ENCODE measurements around the gene TRIM5.

The TRIM5 gene

DNA sequence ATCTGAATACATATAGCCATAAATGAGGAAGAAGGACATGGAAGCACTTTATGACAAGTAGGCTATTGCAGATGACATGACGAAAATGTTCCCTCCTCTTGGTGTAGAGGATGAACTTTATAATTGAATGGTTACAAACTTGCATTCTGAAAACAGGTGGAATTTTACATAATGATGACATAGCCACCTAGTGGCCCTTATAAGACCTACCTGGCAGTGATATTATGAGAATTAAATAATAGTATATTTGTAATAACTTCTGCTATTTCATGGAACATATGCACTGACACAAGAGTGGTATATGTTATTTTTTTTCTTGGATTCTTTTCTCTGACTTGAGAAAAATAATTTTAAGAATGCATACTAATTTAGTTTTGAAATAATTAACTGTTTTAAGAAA is 27.6 kb upstream of the TRIM5 start:
- no peak overlapping the region for H3K4me3 ChIP-seq (ENCODE audit: low read depth, low read length)
- in situ Hi-C loops (cut with HindIII; ENCODE audit: low sequenced_read_pairs): no loop called here
- TF ChIP-seq, protein P1, sequence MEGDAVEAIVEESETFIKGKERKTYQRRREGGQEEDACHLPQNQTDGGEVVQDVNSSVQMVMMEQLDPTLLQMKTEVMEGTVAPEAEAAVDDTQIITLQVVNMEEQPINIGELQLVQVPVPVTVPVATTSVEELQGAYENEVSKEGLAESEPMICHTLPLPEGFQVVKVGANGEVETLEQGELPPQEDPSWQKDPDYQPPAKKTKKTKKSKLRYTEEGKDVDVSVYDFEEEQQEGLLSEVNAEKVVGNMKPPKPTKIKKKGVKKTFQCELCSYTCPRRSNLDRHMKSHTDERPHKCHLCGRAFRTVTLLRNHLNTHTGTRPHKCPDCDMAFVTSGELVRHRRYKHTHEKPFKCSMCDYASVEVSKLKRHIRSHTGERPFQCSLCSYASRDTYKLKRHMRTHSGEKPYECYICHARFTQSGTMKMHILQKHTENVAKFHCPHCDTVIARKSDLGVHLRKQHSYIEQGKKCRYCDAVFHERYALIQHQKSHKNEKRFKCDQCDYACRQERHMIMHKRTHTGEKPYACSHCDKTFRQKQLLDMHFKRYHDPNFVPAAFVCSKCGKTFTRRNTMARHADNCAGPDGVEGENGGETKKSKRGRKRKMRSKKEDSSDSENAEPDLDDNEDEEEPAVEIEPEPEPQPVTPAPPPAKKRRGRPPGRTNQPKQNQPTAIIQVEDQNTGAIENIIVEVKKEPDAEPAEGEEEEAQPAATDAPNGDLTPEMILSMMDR (IDR thresholded peaks at IDR 0.05; ENCODE audit: low read depth, low read length, missing control alignments): peak; percentile 33
- DNase-seq (ENCODE audit: low read depth): no peak

DNA sequence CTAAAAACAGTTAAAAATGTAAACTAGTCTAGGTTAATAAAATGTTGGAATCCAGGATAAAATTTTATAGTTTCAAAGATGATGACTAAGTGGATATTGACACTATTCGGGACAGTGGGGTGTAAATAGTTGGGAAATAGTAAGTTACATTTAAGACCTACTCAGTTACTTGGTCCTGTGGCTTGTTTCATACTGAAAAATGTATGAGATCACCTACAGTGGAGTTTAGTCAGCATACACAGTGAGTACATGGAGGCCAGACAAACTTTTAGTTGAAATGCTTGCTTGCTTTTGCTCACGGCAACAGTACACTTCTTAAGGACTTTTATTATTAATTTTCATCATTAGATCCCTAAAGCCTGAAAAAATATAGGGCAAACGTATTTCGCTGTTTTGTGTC is 20.8 kb upstream of the TRIM5 start:
- in situ Hi-C loops (cut with HindIII; ENCODE audit: low sequenced_read_pairs): no loop called here
- TF ChIP-seq, protein P1 (IDR thresholded peaks at IDR 0.05; ENCODE audit: low read depth, low read length, missing control alignments): no peak
- no peak for DNase-seq (ENCODE audit: low read depth)
- no peak overlapping the region for H3K4me3 ChIP-seq (ENCODE audit: low read depth, low read length)

DNA sequence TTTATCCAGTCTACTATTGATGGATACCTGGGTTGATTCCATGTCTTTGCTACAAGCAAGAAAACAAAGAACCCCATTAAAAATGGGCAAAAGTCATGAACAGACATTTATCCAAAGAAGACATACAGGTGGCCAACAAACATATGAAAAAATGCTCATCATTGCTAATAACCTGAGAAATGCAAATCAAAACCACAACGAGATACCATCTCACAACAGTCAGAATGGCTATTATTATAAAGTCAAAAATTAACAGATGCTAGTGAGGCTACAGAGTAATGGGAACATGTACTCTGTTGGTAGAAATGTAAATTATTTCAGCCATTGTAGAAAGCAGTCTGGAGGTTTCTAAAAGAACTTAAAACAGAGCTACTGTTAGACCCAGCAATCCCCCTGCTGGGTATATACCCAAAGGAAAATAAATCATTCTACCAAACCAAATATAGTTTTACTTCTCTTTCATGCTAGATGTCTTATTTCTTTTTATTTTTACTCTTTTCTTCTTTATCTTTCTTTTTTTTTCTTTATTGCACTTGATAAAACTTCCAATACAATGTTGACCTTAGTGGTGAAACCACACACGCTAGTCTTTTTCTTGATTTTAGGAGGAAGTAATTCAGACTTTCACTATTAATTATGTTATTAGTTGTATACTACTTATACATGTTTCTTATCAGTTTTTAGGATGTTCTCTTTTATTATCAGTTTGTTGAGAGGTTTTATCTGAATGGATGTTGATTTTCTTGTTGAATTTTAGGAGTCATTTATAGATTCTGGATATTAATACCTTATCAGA is 19.1 kb upstream of the TRIM5 start:
- H3K4me3 ChIP-seq (ENCODE audit: low read depth, low read length): no peak overlapping the region
- in situ Hi-C loops (cut with HindIII; ENCODE audit: low sequenced_read_pairs): no loop called here
- DNase-seq (ENCODE audit: low read depth): no peak
- TF ChIP-seq, protein P1 (IDR thresholded peaks at IDR 0.05; ENCODE audit: low read depth, low read length, missing control alignments): no peak

DNA sequence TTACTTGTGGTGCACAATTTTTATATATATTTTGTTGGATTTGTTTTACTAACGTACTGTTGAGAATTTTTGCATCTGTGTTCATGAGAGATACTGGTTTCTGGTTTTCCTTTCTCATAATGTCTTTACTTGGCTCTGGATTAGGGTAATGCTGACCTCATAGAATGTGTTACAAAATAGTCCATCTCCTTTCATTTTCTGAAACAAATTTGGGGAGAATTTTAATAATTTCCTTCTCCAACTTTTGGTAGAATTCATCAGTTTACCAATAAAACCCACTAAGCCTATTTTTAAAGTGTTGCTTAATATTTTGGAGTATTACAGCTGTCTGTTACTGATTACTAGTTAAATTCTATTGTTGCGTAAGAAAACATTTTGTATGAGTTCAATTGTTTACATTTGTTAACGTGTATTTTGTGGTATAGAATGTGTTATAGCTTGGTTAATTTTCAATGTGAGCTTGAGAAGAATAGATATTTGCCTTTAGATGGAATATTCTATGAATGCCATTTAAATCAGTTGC is 16.2 kb upstream of the TRIM5 start:
- in situ Hi-C loops (cut with HindIII; ENCODE audit: low sequenced_read_pairs): no loop called here
- H3K4me3 ChIP-seq (ENCODE audit: low read depth, low read length): no peak overlapping the region
- TF ChIP-seq, protein P1 (IDR thresholded peaks at IDR 0.05; ENCODE audit: low read depth, low read length, missing control alignments): no peak
- no peak for DNase-seq (ENCODE audit: low read depth)

DNA sequence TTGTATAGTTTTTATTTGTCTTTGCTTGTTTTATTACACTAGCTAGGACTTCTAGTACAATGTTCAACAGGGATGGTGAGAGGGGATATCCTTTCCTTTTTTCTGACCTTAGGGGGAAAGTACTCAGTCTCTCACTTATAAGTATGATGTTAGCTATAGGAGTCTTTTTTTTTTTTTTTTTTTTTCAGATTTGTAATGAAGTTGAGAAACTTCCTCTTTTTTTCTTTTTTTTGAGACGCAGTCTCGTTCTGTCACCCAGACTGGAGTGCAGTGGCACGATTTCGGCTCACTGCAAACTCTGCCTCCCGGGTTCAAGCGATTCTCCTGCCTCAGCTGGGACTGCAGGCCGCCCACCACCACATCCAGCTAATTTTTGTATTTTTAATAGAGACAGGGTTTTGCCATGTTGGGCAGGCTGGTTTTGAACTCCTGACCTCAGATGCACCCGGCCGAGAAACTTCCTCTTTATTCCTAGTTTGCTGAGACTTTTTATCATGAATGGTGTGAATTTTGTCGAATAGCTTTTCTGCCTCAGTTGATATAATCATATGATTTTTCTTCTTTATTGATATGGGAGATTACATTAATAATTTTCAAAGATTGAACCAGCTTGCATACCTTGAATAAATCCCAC is 15.7 kb upstream of the TRIM5 start:
- in situ Hi-C loops (cut with HindIII; ENCODE audit: low sequenced_read_pairs): no loop called here
- no peak overlapping the region for H3K4me3 ChIP-seq (ENCODE audit: low read depth, low read length)
- TF ChIP-seq, protein P1 (IDR thresholded peaks at IDR 0.05; ENCODE audit: low read depth, low read length, missing control alignments): no peak
- DNase-seq (ENCODE audit: low read depth): no peak

DNA sequence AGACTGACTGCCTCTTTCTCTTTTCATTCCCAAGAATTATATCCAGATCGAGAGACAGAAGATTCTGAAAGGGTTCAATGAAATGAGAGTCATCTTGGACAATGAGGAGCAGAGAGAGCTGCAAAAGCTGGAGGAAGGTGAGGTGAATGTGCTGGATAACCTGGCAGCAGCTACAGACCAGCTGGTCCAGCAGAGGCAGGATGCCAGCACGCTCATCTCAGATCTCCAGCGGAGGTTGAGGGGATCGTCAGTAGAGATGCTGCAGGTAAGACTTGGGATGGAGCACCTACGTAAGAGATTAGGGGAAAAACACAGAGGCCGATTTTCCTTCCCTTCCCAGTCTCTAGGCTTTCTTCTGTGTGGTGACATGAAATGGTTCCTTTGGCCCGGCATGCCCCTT is 13.4 kb upstream of the TRIM5 start:
- DNase-seq (ENCODE audit: low read depth): no peak
- TF ChIP-seq, protein P1 (IDR thresholded peaks at IDR 0.05; ENCODE audit: low read depth, low read length, missing control alignments): no peak
- in situ Hi-C loops (cut with HindIII; ENCODE audit: low sequenced_read_pairs): no loop called here
- H3K4me3 ChIP-seq (ENCODE audit: low read depth, low read length): no peak overlapping the region
